H1 (cell line): ENCODE data around the gene IFNAR2. TPM values are rescaled to one million over a fixed set of nuclear protein-coding genes. Genes with fewer than 3 reads are reported as not detected.

ENCODE experiments used
- CBX5 ChIP-seq: fragments of 300-800, 300-1000 bp; sonication (generic); IDR thresholded peaks from 2 replicates; pipeline ENCODE4 v1.7.1; 2016; ENCODE audit warnings: antibody characterized with exemption, low read length, low read depth
- CHD7 ChIP-seq: fragments of 300-600 bp; sonication (generic); IDR thresholded peaks from 2 replicates; pipeline ENCODE4 v1.7.1; 2012; ENCODE audit warnings: low read length, moderate library complexity, mild to moderate bottlenecking, inconsistent platforms; ENCODE audit not compliant: insufficient replicate concordance
- CTCF ChIP-seq, 3 experiments: IDR thresholded peaks; 1 replicate in 2 of 3; 2 replicates in 1 of 3; pipeline versions ENCODE4 v1.5.1 to v1.6.1; 2011; ENCODE audit warnings: low read length in 3 of 3, mild to moderate bottlenecking in 3 of 3, inconsistent platforms in 2 of 3, low read depth in 1 of 3, moderate library complexity in 1 of 3; ENCODE audit not compliant: insufficient read depth in 1 of 3; ENCODE audit errors: control extremely low read depth in 1 of 3
- EZH2 ChIP-seq: fragments of 200-600 bp; sonication (generic); IDR thresholded peaks from 2 replicates; pipeline ENCODE4 v1.7.1; 2012; ENCODE audit warnings: low read depth, mild to moderate bottlenecking, moderate library complexity, low read length, inconsistent platforms; ENCODE audit not compliant: severe bottlenecking
- GTF2F1 ChIP-seq: IDR thresholded peaks from 2 replicates; pipeline ENCODE4 v1.6.1; 2012; ENCODE audit warnings: low read depth, low read length, improper control_type of control experiment, borderline replicate concordance
- HDAC6 ChIP-seq: IDR thresholded peaks from one replicate; pipeline ENCODE4 v1.7.1; 2012; ENCODE audit warnings: low read depth, mild to moderate bottlenecking, inconsistent platforms, low read length, moderate library complexity
- SIN3A ChIP-seq, 2 experiments: IDR thresholded peaks in 1 of 2; conservative IDR thresholded peaks in 1 of 2; 2 replicates each; pipeline ENCODE4 v1.6.1; 2011 to 2012; ENCODE audit warnings: low read length in 2 of 2, improper control_type of control experiment in 1 of 2, low read depth in 1 of 2, mild to moderate bottlenecking in 1 of 2
- SP4 ChIP-seq: IDR thresholded peaks from 2 replicates; pipeline ENCODE4 v1.6.1; 2012; ENCODE audit warnings: low read length, inconsistent platforms
- ZNF274 ChIP-seq: IDR thresholded peaks from 2 replicates; pipeline ENCODE4 v1.7.0; 2012; ENCODE audit warnings: low read length, borderline replicate concordance; ENCODE audit errors: extremely low read depth
- polyA plus RNA-seq, 7 experiments: library from polyadenylated mRNA; depleted of rRNA in 3 of 7; stranded (reverse) in 5 of 7; unstranded in 2 of 7; fragments of >200 nt in 5 of 7; fragments of 200-250 nt in 2 of 7; gene quantifications; 1 replicate in 5 of 7; 2 replicates in 1 of 7; 4 replicates in 1 of 7; pipeline versions ENCODE4 v1.2.1 to v1.2.3, GENCODE V29; 2011 to 2013; ENCODE audit warnings: missing spikeins in 2 of 7, mixed read lengths in 2 of 7
- total RNA-seq: library from RNA; stranded (reverse); fragmentation: NEBNext Ultra II Directional; extraction: Animal tissue kit (Norgen Biotek cat#: 25700); gene quantifications from 2 replicates; pipeline ENCODE4 v1.2.1, GENCODE V29; 2021

IFNAR2 gene
- total and polyA plus RNA-seq, 2 of the 8 experiments (the other 6 are each of a cell fraction or from before 2014, with no cell fraction given), result 12.2 to 16.1 TPM

- no peak for TF ChIP-seq EZH2
- TF ChIP-seq CTCF (IDR thresholded peaks at IDR 0.05; ENCODE audit: control extremely low read depth in 1 of 3, insufficient read depth in 1 of 3, low read depth in 1 of 3, low read length in 3 of 3), result no peak
- no peak for TF ChIP-seq CHD7
- TF ChIP-seq GTF2F1, result no peak
- TF ChIP-seq SIN3A (conservative IDR thresholded peaks at IDR 0.05 in 1 of 2, IDR thresholded peaks at IDR 0.05 in 1 of 2; ENCODE audit: low read depth in 1 of 2, low read length in 2 of 2), result no peak
- TF ChIP-seq ZNF274, result no peak
- no peak for TF ChIP-seq SP4
- no peak for TF ChIP-seq HDAC6
- no peak for TF ChIP-seq CBX5
Observed at GRCh38 chr21:33217138-33217520, 12.6 kb upstream of the IFNAR2 start (continued).
